Measurements from ENCODE around the gene PPP1R12C. TPM values are rescaled to one million over a fixed set of nuclear protein-coding genes. Genes with fewer than 3 reads are reported as not detected.

The PPP1R12C gene
- total RNA-seq, 1 experiment from 2014 or later = 110 TPM

DNA sequence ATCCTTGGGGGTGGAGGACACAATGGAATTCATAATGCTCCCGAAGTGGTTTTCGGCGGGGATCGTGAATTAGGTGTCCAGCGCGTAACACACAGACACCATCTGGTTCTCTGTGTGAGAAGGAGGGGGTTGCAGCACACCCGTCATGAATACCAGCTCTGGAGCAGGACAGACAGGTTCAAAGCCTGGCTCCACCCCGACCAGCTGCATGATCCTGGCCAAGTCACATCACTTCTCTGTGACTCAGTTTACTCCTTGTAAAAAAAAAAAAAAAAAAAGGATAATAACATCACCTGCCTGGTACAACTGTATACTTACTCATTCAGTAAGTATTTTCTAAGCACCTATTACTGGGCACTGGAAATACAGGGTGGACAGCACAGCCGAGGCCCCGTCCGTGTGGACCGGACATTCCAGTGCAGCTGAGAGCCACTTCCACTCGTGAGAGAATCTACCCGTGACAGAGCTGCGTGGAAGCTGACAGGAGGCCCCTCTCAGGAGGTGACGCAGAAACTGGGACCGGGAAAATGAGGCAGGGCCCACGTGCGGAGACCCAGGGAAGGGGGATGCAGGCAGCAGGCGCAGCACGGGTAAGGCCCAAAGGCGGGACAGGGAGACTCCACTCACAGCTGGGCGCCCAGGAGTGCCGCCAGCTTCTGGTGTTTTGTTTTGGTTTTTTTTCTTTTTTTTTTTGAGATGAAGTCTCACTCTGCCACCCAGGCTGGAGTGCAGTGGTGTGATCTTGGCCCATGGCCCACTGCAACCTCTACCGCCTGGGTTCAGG is 66.5 kb downstream of the PPP1R12C start:
- CTCF ChIA-PET = interaction anchor here (0.7 kb wide), 1 partner anchor 19 kb away, joined by 3 read pairs; no protein-coding TSS in a partner anchor
- POLR2A ChIA-PET (ENCODE audit: unreplicated experiment) = interaction anchor here (0.5 to 0.7 kb wide), 3 partner anchors 16 to 24 kb away, joined by 3 to 8 read pairs (median 8); partner anchors contain the start of gene EPS8L1
- Histone ChIP-seq H2AFZ (no peak overlapping the region), H3F3A (ENCODE audit: insufficient read depth, low read depth) (peaks cover 7% of the 10 kb centered on the region; the same call in 1 of the 2 replicates), H3K4me1 (replicated peaks; ENCODE audit: insufficient read depth) (no peaks in the 10 kb centered on the region), H3K27ac (no peak overlapping the region), H3K36me3 (ENCODE audit: low read depth) (peaks cover 36% of the 10 kb centered on the region), H3K4me2 (no peak overlapping the region), H3K9me3 (ENCODE audit: insufficient read depth, low read depth) (no peaks in the 10 kb centered on the region), H3K27me3 (ENCODE audit: insufficient read depth, low read depth) (no peaks in the 10 kb centered on the region), H3K9me2 (ENCODE audit: insufficient read depth) (no peaks in the 10 kb centered on the region), H4K20me1 (ENCODE audit: insufficient read depth) (peaks cover 44% of the 10 kb centered on the region), H3K79me2 (ENCODE audit: low read depth) (no peaks in the 10 kb centered on the region), H3K4me3 (no peak overlapping the region)
- TF ChIP-seq, protein P1, sequence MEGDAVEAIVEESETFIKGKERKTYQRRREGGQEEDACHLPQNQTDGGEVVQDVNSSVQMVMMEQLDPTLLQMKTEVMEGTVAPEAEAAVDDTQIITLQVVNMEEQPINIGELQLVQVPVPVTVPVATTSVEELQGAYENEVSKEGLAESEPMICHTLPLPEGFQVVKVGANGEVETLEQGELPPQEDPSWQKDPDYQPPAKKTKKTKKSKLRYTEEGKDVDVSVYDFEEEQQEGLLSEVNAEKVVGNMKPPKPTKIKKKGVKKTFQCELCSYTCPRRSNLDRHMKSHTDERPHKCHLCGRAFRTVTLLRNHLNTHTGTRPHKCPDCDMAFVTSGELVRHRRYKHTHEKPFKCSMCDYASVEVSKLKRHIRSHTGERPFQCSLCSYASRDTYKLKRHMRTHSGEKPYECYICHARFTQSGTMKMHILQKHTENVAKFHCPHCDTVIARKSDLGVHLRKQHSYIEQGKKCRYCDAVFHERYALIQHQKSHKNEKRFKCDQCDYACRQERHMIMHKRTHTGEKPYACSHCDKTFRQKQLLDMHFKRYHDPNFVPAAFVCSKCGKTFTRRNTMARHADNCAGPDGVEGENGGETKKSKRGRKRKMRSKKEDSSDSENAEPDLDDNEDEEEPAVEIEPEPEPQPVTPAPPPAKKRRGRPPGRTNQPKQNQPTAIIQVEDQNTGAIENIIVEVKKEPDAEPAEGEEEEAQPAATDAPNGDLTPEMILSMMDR (conservative IDR thresholded peaks at IDR 0.05) = no peak
- no peak for TF ChIP-seq EZH2 (IDR thresholded peaks at IDR 0.05; ENCODE audit: low read depth)
- BruUV-seq (replicated peaks) = no TSS peak
- intact Hi-C loops (cut with micrococcal nuclease; ENCODE audit: unreplicated experiment) = no loop called here
- no peak for DNase-seq

DNA sequence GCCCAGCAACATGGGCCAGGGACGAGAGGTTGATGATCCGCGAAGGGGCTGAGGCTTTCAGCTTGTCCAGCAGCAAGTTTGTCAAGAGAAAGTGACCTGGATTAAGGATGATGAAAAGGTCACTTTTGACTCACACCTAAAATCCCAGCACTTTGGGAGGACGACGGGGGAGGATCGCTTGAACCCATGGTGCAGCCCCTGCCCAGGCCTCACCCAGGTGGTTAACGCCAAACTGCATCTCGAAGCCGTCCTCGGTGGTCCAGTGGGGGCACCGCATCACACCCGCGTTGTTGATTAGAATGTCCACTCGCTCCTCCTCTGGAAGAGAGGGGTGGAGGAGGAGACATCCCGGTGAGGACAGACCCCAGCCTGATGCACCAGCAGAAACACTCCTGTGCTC is 69.0 kb downstream of the PPP1R12C start:
- H3K79me2 ChIP-seq (ENCODE audit: low read depth) = no peaks in the 10 kb centered on the region
- no peaks in the 10 kb centered on the region for H3K9me2 ChIP-seq (ENCODE audit: insufficient read depth)
- H3K27ac ChIP-seq = no peak overlapping the region
- peaks cover 52% of the 10 kb centered on the region for H4K20me1 ChIP-seq (ENCODE audit: insufficient read depth)
- peaks cover 26% of the 10 kb centered on the region for H3K36me3 ChIP-seq (ENCODE audit: low read depth)
- CTCF ChIA-PET = interaction anchor here (0.5 kb wide), 1 partner anchor 21 kb away, joined by 10 read pairs; no protein-coding TSS in a partner anchor
- intact Hi-C loops (cut with micrococcal nuclease; ENCODE audit: unreplicated experiment) = no loop called here
- POLR2A ChIA-PET (ENCODE audit: unreplicated experiment) = interaction anchor here (0.5 kb wide), 1 partner anchor 168 kb away, joined by 4 read pairs; no protein-coding TSS in a partner anchor
- TF ChIP-seq, protein P1 (conservative IDR thresholded peaks at IDR 0.05) = no peak
- TF ChIP-seq EZH2 (IDR thresholded peaks at IDR 0.05; ENCODE audit: low read depth) = no peak
- H3K27me3 ChIP-seq (ENCODE audit: insufficient read depth, low read depth) = no peaks in the 10 kb centered on the region
- no peak overlapping the region for H3K4me3 ChIP-seq
- DNase-seq = no peak
- no peak overlapping the region for H2AFZ ChIP-seq
- BruUV-seq (replicated peaks) = no TSS peak
- H3K4me1 ChIP-seq (replicated peaks; ENCODE audit: insufficient read depth) = no peaks in the 10 kb centered on the region
- H3K9me3 ChIP-seq (ENCODE audit: insufficient read depth, low read depth) = no peaks in the 10 kb centered on the region
- peaks cover 11% of the 10 kb centered on the region; the same call in 1 of the 2 replicates for H3F3A ChIP-seq (ENCODE audit: insufficient read depth, low read depth)
- no peak overlapping the region for H3K4me2 ChIP-seq

DNA sequence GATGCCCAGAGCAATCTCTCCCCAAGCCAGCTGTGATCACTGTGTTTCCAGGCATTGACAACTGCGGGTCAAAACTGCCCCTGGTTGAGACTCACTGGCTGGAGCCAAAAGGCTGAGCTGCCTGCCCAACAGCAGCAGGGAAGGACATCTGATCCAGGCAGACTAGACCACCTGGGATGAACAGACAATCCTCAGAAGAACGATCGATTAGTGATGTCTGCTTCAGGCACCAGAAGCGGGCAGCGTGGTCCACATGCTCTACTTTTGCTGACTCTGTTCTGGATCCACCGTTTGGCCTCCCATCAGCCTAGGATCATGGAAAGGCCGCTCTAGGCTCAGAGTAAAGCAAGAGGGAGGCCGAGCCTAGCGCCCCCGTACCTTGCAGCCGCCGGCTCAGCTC is 69.5 kb downstream of the PPP1R12C start:
- Histone ChIP-seq H2AFZ (no peak overlapping the region), H4K20me1 (ENCODE audit: insufficient read depth) (peaks cover 50% of the 10 kb centered on the region), H3F3A (ENCODE audit: insufficient read depth, low read depth) (peaks cover 15% of the 10 kb centered on the region; the same call in 1 of the 2 replicates), H3K36me3 (ENCODE audit: low read depth) (peaks cover 23% of the 10 kb centered on the region), H3K4me2 (no peak overlapping the region), H3K9me3 (ENCODE audit: insufficient read depth, low read depth) (no peaks in the 10 kb centered on the region), H3K79me2 (ENCODE audit: low read depth) (no peaks in the 10 kb centered on the region), H3K27me3 (ENCODE audit: insufficient read depth, low read depth) (no peaks in the 10 kb centered on the region), H3K27ac (no peak overlapping the region), H3K4me3 (no peak overlapping the region), H3K9me2 (ENCODE audit: insufficient read depth) (no peaks in the 10 kb centered on the region), H3K4me1 (replicated peaks; ENCODE audit: insufficient read depth) (no peaks in the 10 kb centered on the region)
- DNase-seq = no peak
- CTCF ChIA-PET = interaction anchor here (0.5 kb wide), 1 partner anchor 21 kb away, joined by 10 read pairs; no protein-coding TSS in a partner anchor
- no TSS peak for BruUV-seq (replicated peaks)
- POLR2A ChIA-PET (ENCODE audit: unreplicated experiment) = interaction anchor here (0.5 kb wide), 1 partner anchor 167 kb away, joined by 4 read pairs; no protein-coding TSS in a partner anchor
- TF ChIP-seq EZH2 (IDR thresholded peaks at IDR 0.05; ENCODE audit: low read depth) = no peak
- intact Hi-C loops (cut with micrococcal nuclease; ENCODE audit: unreplicated experiment) = no loop called here

All from PC-9 (cell line).